Sigmoid colon (tissue), 4 donors: ENCODE measurements around the gene SDC1.

Source experiments
- POLR2AphosphoS5 ChIP-seq, 4 donors: sonication (generic); formaldehyde crosslinking; IDR thresholded peaks; one replicate each; pipeline ENCODE4 v1.6.1; 2017; ENCODE audit warnings: antibody characterized with exemption in 4 of 4
- TF ChIP-seq, protein P1 (sequence below), 4 experiments: fragments of 450-650 bp in 3 of 4; fragments of 200-600 bp in 1 of 4; IDR thresholded peaks; one replicate each; pipeline ENCODE4 v1.5.1; 2016 to 2019; ENCODE audit warnings: antibody characterized with exemption in 4 of 4, mild to moderate bottlenecking in 3 of 4, moderate library complexity in 2 of 4

DNA sequence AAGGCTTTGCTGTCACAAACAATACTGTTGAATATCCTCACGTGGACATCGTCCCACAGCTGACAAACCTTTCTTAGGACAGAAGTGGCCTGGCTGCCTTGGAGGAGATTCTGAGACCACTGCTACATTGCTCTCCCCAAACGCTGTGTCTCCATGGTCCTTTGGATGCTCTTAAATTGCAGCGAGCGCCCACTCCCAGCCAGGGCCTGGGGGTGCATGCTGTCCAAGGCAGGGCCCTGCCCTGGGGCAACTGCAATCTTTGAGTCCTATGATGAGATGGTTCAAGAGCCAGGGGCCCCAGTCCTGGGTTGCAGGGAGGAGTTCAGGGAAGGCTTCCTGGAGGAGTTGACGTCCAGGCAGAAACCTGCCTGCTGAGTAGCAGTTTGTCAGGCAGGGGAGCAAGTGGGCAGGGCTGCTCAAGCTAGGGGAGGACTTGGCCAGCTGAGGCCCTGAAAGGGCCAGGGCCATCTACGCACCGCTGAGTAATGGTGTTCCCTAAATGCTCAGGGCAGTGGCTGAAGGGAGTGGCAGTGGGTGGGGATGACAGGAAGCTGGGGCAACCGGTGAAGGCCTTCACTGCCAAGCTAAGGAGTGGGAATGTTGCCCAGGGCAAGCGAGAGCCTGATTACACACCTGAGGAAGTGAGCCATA, 10.8 kb upstream of the SDC1 start:
- TF ChIP-seq, protein P1, sequence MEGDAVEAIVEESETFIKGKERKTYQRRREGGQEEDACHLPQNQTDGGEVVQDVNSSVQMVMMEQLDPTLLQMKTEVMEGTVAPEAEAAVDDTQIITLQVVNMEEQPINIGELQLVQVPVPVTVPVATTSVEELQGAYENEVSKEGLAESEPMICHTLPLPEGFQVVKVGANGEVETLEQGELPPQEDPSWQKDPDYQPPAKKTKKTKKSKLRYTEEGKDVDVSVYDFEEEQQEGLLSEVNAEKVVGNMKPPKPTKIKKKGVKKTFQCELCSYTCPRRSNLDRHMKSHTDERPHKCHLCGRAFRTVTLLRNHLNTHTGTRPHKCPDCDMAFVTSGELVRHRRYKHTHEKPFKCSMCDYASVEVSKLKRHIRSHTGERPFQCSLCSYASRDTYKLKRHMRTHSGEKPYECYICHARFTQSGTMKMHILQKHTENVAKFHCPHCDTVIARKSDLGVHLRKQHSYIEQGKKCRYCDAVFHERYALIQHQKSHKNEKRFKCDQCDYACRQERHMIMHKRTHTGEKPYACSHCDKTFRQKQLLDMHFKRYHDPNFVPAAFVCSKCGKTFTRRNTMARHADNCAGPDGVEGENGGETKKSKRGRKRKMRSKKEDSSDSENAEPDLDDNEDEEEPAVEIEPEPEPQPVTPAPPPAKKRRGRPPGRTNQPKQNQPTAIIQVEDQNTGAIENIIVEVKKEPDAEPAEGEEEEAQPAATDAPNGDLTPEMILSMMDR (IDR thresholded peaks at IDR 0.05), result no peak
- TF ChIP-seq POLR2AphosphoS5 (IDR thresholded peaks at IDR 0.05), result no peak
